Measurements from ENCODE around the gene PRKCA.

The PRKCA gene

GRCh38 chr17:66364990-66365490, 62.6 kb downstream of the PRKCA start:
- Histone ChIP-seq H3K27ac (no peak overlapping the region), H3K36me3 (replicated peaks) (no peaks in the 10 kb centered on the region), H3K27me3 (replicated peaks) (no peaks in the 10 kb centered on the region), H3K4me3 (ENCODE audit: low read depth, low read length) (no peak overlapping the region)
- in situ Hi-C loops (cut with HindIII; ENCODE audit: low pct_ligation_motif_present, low sequenced_read_pairs): no loop called here
- no peak for DNase-seq
- TF ChIP-seq, protein P1, sequence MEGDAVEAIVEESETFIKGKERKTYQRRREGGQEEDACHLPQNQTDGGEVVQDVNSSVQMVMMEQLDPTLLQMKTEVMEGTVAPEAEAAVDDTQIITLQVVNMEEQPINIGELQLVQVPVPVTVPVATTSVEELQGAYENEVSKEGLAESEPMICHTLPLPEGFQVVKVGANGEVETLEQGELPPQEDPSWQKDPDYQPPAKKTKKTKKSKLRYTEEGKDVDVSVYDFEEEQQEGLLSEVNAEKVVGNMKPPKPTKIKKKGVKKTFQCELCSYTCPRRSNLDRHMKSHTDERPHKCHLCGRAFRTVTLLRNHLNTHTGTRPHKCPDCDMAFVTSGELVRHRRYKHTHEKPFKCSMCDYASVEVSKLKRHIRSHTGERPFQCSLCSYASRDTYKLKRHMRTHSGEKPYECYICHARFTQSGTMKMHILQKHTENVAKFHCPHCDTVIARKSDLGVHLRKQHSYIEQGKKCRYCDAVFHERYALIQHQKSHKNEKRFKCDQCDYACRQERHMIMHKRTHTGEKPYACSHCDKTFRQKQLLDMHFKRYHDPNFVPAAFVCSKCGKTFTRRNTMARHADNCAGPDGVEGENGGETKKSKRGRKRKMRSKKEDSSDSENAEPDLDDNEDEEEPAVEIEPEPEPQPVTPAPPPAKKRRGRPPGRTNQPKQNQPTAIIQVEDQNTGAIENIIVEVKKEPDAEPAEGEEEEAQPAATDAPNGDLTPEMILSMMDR (IDR thresholded peaks at IDR 0.05; ENCODE audit: low read depth, low read length, missing control alignments): no peak

DNA sequence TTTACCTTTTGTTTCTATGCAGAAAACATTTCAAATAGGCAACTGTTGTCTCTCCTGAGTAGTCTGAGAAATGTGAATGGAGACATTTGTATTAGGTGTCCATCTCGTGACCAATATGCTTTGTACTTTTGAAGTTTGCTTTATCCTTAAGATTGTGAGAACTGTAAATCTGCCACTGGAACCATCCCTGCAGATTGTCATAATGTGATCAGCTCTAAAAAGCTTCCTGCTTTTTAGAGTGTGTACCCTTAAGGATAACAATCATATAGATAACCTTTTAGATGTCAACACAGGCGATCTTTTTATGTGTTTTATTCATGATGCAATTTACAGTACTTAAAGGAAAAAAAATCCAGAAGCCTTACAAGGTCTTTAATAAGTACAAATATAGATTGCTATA, 63.5 kb downstream of the PRKCA start:
- no peak overlapping the region for H3K27ac ChIP-seq
- TF ChIP-seq, protein P1 (IDR thresholded peaks at IDR 0.05; ENCODE audit: low read depth, low read length, missing control alignments): no peak
- no peaks in the 10 kb centered on the region for H3K27me3 ChIP-seq (replicated peaks)
- no peaks in the 10 kb centered on the region for H3K36me3 ChIP-seq (replicated peaks)
- in situ Hi-C loops (cut with HindIII; ENCODE audit: low pct_ligation_motif_present, low sequenced_read_pairs): no loop called here
- no peak overlapping the region for H3K4me3 ChIP-seq (ENCODE audit: low read depth, low read length)
- DNase-seq: no peak

GRCh38 chr17:66367107-66367506, 64.7 kb downstream of the PRKCA start:
- no peaks in the 10 kb centered on the region for H3K27me3 ChIP-seq (replicated peaks)
- H3K36me3 ChIP-seq (replicated peaks): no peaks in the 10 kb centered on the region
- no peak for DNase-seq
- TF ChIP-seq, protein P1 (IDR thresholded peaks at IDR 0.05; ENCODE audit: low read depth, low read length, missing control alignments): no peak
- H3K4me3 ChIP-seq (ENCODE audit: low read depth, low read length): no peak overlapping the region
- no peak overlapping the region for H3K27ac ChIP-seq
- in situ Hi-C loops (cut with HindIII; ENCODE audit: low pct_ligation_motif_present, low sequenced_read_pairs): no loop called here

GRCh38 chr17:66369830-66370229, 67.4 kb downstream of the PRKCA start:
- H3K4me3 ChIP-seq (ENCODE audit: low read depth, low read length): no peak overlapping the region
- H3K27me3 ChIP-seq (replicated peaks): no peaks in the 10 kb centered on the region
- in situ Hi-C loops (cut with HindIII; ENCODE audit: low pct_ligation_motif_present, low sequenced_read_pairs): no loop called here
- no peaks in the 10 kb centered on the region for H3K36me3 ChIP-seq (replicated peaks)
- no peak for DNase-seq
- TF ChIP-seq, protein P1 (IDR thresholded peaks at IDR 0.05; ENCODE audit: low read depth, low read length, missing control alignments): no peak
- H3K27ac ChIP-seq: no peak overlapping the region

- H3K27ac ChIP-seq: no peak overlapping the region
- no peak for DNase-seq
- TF ChIP-seq, protein P1 (IDR thresholded peaks at IDR 0.05; ENCODE audit: low read depth, low read length, missing control alignments): no peak
- H3K27me3 ChIP-seq (replicated peaks): no peaks in the 10 kb centered on the region
- in situ Hi-C loops (cut with HindIII; ENCODE audit: low pct_ligation_motif_present, low sequenced_read_pairs): no loop called here
- H3K36me3 ChIP-seq (replicated peaks): no peaks in the 10 kb centered on the region
- no peak overlapping the region for H3K4me3 ChIP-seq (ENCODE audit: low read depth, low read length)
Measured at GRCh38 chr17:66371561-66371960, 69.1 kb downstream of the PRKCA start.

GRCh38 chr17:66372182-66372581, 69.8 kb downstream of the PRKCA start:
- Histone ChIP-seq H3K4me3 (ENCODE audit: low read depth, low read length) (no peak overlapping the region), H3K36me3 (replicated peaks) (no peaks in the 10 kb centered on the region), H3K27ac (no peak overlapping the region), H3K27me3 (replicated peaks) (no peaks in the 10 kb centered on the region)
- TF ChIP-seq, protein P1 (IDR thresholded peaks at IDR 0.05; ENCODE audit: low read depth, low read length, missing control alignments): no peak
- in situ Hi-C loops (cut with HindIII; ENCODE audit: low pct_ligation_motif_present, low sequenced_read_pairs): no loop called here
- no peak for DNase-seq

All from brain microvascular endothelial cell (primary cell).